CD1c-positive myeloid dendritic cell (primary cell): Measurements from ENCODE around the gene FGGY.
"Not testable (repeated sequence)": the region's sequence is repeated elsewhere in the genome, so short reads cannot be mapped to it uniquely, and the experiment has no call there.

ENCODE experiments used
- DNase-seq: peaks from one replicate; pipeline ENCODE4 v3.0.0-alpha.2; 2016; ENCODE audit errors: extremely low spot score

FGGY gene

GRCh38 chr1:59288046-59288445 lies 8.8 kb upstream of the FGGY start:
- no peak for DNase-seq

- DNase-seq = no peak
These were observed 7.3 kb upstream of the FGGY start for GRCh38 chr1:59289570-59289969.

GRCh38 chr1:59290193-59290949 lies 6.5 kb upstream of the FGGY start:
- peak; percentile 89 for DNase-seq

GRCh38 chr1:59291561-59291960 lies 5.3 kb upstream of the FGGY start:
- DNase-seq = no peak

- peak; percentile 95 for DNase-seq
These were observed 4.3 kb upstream of the FGGY start for GRCh38 chr1:59292562-59292961.

GRCh38 chr1:59293206-59293605 lies 3.7 kb upstream of the FGGY start:
- peak; percentile 13 for DNase-seq

- no peak for DNase-seq
These were observed 3.0 kb upstream of the FGGY start for GRCh38 chr1:59293849-59294248.

- no peak for DNase-seq
These were observed 2.5 kb upstream of the FGGY start for GRCh38 chr1:59294423-59294822.

GRCh38 chr1:59295618-59296017 lies 1.3 kb upstream of the FGGY start:
- no peak for DNase-seq

GRCh38 chr1:59298026-59298583 lies 1.2 kb downstream of the FGGY start:
- DNase-seq = no peak

GRCh38 chr1:59298710-59299346 lies 1.9 kb downstream of the FGGY start:
- DNase-seq = no peak

- not testable (repeated sequence) for DNase-seq
These were observed 2.8 kb downstream of the FGGY start for GRCh38 chr1:59299670-59300069.

GRCh38 chr1:59302297-59302696 lies 5.4 kb downstream of the FGGY start:
- DNase-seq = no peak

- no peak for DNase-seq
These were observed 6.0 kb downstream of the FGGY start for GRCh38 chr1:59302871-59303270.

- no peak for DNase-seq
These were observed 8.3 kb downstream of the FGGY start for GRCh38 chr1:59305188-59305587.

- DNase-seq = no peak
These were observed 10.7 kb downstream of the FGGY start for GRCh38 chr1:59307591-59307990.

GRCh38 chr1:59308839-59309238 lies 11.9 kb downstream of the FGGY start:
- DNase-seq = no peak

GRCh38 chr1:59309392-59309791 lies 12.5 kb downstream of the FGGY start:
- no peak for DNase-seq

GRCh38 chr1:59309795-59310548 lies 13.1 kb downstream of the FGGY start:
- no peak for DNase-seq

- DNase-seq = no peak
These were observed 13.8 kb downstream of the FGGY start for GRCh38 chr1:59310549-59311250.

- DNase-seq = no peak
These were observed 18.1 kb downstream of the FGGY start for GRCh38 chr1:59314776-59315528.
